Measurements from ENCODE around the gene CST9L. TPM values are rescaled to one million over a fixed set of nuclear protein-coding genes. Genes with fewer than 3 reads are reported as not detected.

CST9L gene
- polyA plus RNA-seq, 1 donor (not counting 4 experiments of a cell fraction or from before 2014, with no cell fraction given) = not detected

GRCh38 chr20:23613676-23614075, 45.4 kb upstream of the CST9L start:
- no peaks in the 10 kb centered on the region for H3K4me1 ChIP-seq (ENCODE audit: control insufficient read depth, extremely low read depth, insufficient read depth, low read length)
- dilution Hi-C loops (cut with MboI; ENCODE audit: extremely low pct_ligation_motif_present, low sequenced_read_pairs) = loop anchor here (25.0 kb wide), 1 partner anchor 201 kb away; the partner anchor contains the start of gene NAPB
- no peaks in the 10 kb centered on the region for H3K79me2 ChIP-seq (ENCODE audit: control insufficient read depth, insufficient read depth, low read length)

GRCh38 chr20:23612396-23612795, 44.1 kb upstream of the CST9L start:
- no peak overlapping the region for H3K4me3 ChIP-seq (ENCODE audit: control insufficient read depth in 2 of 3, extremely low read depth in 1 of 3, insufficient read depth in 2 of 3, low read depth in 1 of 3, low read length in 3 of 3)
- TF ChIP-seq EZH2 (IDR thresholded peaks at IDR 0.05; ENCODE audit: low read length) = no peak
- H3K9ac ChIP-seq (ENCODE audit: control insufficient read depth, extremely low read depth, insufficient read depth, low read length) = no peak overlapping the region
- no peaks in the 10 kb centered on the region for H3K36me3 ChIP-seq (ENCODE audit: control insufficient read depth in 2 of 2, extremely low read depth in 1 of 2, insufficient read depth in 2 of 2, low read length in 2 of 2)
- DNase-seq (ENCODE audit: low read depth, low spot score) (no peak), FAIRE-seq (no peak)
- dilution Hi-C loops (cut with MboI; ENCODE audit: extremely low pct_ligation_motif_present, low sequenced_read_pairs) = loop anchor here (25.0 kb wide), 1 partner anchor 200 kb away; the partner anchor contains the start of gene NAPB
- no peak overlapping the region for H2AFZ ChIP-seq (ENCODE audit: control insufficient read depth, low read length)
- no peaks in the 10 kb centered on the region for H3K27me3 ChIP-seq (ENCODE audit: control insufficient read depth, extremely low read depth, insufficient read depth, low read length)
- H3K9me1 ChIP-seq (ENCODE audit: control insufficient read depth, extremely low read depth, insufficient read depth, low read length) = no peaks in the 10 kb centered on the region
- H3K9me3 ChIP-seq (ENCODE audit: control insufficient read depth, low read depth, low read length) = no peaks in the 10 kb centered on the region
- no peaks in the 10 kb centered on the region for H3K79me2 ChIP-seq (ENCODE audit: control insufficient read depth, insufficient read depth, low read length)
- H4K20me1 ChIP-seq (ENCODE audit: control insufficient read depth, extremely low read depth, insufficient read depth, low read length) = no peaks in the 10 kb centered on the region
- no peak overlapping the region for H3K27ac ChIP-seq (ENCODE audit: control insufficient read depth, insufficient read depth, low read length)
- H3K4me1 ChIP-seq (ENCODE audit: control insufficient read depth, extremely low read depth, insufficient read depth, low read length) = no peaks in the 10 kb centered on the region
- no peak overlapping the region for H3K4me2 ChIP-seq (ENCODE audit: control insufficient read depth, extremely low read depth, insufficient read depth, low read depth, low read length)

More at GRCh38 chr20:23613676-23614075, 45.4 kb upstream of the CST9L start:
- TF ChIP-seq, protein P1, sequence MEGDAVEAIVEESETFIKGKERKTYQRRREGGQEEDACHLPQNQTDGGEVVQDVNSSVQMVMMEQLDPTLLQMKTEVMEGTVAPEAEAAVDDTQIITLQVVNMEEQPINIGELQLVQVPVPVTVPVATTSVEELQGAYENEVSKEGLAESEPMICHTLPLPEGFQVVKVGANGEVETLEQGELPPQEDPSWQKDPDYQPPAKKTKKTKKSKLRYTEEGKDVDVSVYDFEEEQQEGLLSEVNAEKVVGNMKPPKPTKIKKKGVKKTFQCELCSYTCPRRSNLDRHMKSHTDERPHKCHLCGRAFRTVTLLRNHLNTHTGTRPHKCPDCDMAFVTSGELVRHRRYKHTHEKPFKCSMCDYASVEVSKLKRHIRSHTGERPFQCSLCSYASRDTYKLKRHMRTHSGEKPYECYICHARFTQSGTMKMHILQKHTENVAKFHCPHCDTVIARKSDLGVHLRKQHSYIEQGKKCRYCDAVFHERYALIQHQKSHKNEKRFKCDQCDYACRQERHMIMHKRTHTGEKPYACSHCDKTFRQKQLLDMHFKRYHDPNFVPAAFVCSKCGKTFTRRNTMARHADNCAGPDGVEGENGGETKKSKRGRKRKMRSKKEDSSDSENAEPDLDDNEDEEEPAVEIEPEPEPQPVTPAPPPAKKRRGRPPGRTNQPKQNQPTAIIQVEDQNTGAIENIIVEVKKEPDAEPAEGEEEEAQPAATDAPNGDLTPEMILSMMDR (optimal IDR thresholded peaks at IDR 0.05 in 1 of 3, IDR thresholded peaks at IDR 0.05 in 1 of 3, conservative IDR thresholded peaks at IDR 0.05 in 1 of 3; ENCODE audit: extremely low read depth in 1 of 3, insufficient read depth in 2 of 3, low read length in 3 of 3) = no peak
- TF ChIP-seq EZH2 (IDR thresholded peaks at IDR 0.05; ENCODE audit: low read length) = no peak
- FAIRE-seq (no peak), DNase-seq (ENCODE audit: low read depth, low spot score) (no peak)
- Histone ChIP-seq H4K20me1 (ENCODE audit: control insufficient read depth, extremely low read depth, insufficient read depth, low read length) (no peaks in the 10 kb centered on the region), H3K27me3 (ENCODE audit: control insufficient read depth, extremely low read depth, insufficient read depth, low read length) (no peaks in the 10 kb centered on the region), H3K36me3 (ENCODE audit: control insufficient read depth in 2 of 2, extremely low read depth in 1 of 2, insufficient read depth in 2 of 2, low read length in 2 of 2) (no peaks in the 10 kb centered on the region), H3K4me3 (ENCODE audit: control insufficient read depth in 2 of 3, extremely low read depth in 1 of 3, insufficient read depth in 2 of 3, low read depth in 1 of 3, low read length in 3 of 3) (no peak overlapping the region), H3K9ac (ENCODE audit: control insufficient read depth, extremely low read depth, insufficient read depth, low read length) (no peak overlapping the region), H3K27ac (ENCODE audit: control insufficient read depth, insufficient read depth, low read length) (no peak overlapping the region), H3K9me3 (ENCODE audit: control insufficient read depth, low read depth, low read length) (no peaks in the 10 kb centered on the region), H2AFZ (ENCODE audit: control insufficient read depth, low read length) (no peak overlapping the region), H3K9me1 (ENCODE audit: control insufficient read depth, extremely low read depth, insufficient read depth, low read length) (no peaks in the 10 kb centered on the region), H3K4me2 (ENCODE audit: control insufficient read depth, extremely low read depth, insufficient read depth, low read depth, low read length) (no peak overlapping the region)

Measured in keratinocyte (primary cell).